GM19452 (cell line): ENCODE measurements around the gene FAM53B.

Experiments
- ATAC-seq: cut with Tn5 transposase; IDR thresholded peaks from one replicate; pipeline ENCODE4 v1.9.1; 2021; ENCODE audit not compliant: unreplicated experiment

Gene FAM53B

DNA sequence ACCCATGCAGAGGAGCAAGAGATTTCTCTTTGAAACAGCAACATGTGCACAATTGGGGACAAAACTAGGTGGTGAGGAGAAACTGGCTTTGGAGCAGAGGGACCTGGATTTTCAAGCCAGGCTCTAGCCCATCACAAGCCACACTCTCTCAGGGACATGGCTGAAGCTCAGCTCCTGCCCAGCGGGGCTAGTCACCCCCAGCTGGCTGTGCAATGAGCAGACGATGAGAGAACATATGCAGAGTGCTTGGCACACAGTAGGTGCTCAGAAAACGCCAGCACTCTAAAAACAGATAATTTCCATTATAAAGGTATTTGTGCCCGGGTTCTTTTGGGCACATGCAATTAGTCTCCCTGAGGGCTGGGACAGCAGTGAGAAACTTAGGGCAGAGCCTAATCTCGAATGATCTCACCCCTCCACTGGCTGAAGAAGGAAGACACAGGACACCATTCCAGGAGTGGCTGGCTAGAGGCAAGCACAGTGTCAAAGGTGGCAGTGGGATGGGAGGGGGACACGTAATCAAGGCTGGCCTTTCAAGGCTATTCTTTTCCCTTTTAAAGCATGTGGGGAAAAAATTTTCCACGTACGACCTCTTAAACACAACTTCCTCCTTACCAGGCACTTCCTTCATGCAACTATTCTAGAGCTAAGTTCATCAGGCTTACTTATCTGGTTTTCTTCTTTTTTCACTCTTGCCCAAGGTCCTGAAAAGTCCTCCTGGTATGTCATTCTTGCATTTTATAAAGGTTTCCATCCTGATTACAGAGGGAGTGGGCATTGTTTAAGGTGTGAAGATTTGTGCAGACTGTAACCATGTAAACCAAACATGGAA, 15.1 kb downstream of the FAM53B start:
- no peak for ATAC-seq

DNA sequence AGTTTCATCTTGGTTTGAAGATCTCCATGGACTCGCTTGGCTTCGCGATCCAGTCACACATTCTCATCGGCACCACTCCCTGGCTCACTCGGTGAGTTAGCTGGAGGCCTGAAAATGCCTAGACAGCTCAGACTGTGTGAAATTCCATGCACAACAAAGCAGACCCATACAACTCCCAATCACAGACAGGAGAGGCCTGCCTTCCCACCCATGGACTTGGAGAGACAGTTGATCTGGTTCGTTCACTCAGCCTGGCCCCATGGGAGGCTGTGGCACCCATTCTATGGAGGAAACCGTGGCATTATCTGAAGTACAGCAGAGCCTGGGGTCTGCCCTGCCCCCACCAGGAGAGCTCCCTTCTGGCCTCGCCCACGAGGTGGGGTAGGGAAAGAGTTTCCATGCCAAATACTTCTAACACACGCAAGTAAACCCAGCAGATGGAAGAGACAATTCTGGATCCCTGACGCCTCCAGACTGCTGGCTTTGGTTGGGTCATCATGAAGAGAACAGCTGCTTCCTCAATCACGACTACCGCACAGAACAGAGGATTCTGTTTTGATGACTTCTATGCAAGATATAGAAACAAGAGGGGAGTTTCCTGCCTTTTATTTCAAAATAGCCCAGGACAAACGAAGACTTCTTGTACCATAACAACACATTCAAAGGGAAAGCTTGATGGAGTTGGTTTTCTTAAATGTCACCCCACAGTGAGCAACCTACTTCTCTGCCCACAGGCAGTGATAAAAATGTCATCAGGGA, 15.9 kb downstream of the FAM53B start:
- no peak for ATAC-seq

DNA sequence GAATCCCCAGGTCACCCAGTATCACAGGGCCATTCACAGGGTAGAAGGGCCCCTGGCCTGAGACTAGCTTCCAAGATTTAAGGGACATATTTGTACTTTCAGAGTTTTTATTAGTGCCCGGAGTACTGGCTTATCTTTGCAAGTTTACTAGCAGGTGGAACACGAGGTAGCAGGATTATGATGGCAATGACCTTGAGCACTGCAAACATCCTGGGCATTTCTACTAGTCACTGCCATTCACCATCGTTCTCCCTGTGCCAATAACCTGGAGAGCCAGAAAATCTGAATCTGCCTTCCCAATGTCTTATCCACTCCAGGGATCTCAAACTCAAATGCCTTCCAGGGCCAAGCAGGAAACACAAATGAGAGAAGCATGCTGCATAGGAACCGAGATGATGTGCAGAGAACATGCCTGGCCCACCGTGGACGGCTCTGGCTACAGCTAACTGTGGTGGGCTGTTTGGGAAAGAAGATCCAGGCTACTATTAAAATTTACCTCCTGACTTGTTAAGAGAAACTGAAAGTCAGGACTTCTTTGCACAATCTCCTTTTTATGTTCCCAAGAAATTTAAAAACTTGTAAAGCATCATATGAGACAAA, 16.7 kb downstream of the FAM53B start:
- no peak for ATAC-seq

DNA sequence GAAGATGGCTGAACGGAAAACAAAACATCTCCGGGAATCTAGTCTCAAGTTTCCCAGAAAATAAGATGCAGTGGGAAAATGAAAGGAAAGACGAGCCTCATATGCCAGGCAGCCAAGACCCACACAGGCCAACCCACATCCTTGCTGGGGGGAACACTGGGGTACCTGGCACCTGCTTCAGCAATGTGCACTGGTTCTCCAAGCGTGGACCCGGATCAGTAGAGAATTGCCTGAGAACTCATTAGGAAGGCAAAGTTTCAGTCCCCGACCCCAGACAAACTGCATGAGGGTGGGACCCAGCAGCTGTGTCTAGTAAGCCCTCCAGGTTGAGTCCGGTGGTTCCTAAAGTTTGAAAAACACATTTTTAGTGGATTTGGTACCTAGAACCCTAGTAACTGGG, 18.4 kb downstream of the FAM53B start:
- no peak for ATAC-seq

DNA sequence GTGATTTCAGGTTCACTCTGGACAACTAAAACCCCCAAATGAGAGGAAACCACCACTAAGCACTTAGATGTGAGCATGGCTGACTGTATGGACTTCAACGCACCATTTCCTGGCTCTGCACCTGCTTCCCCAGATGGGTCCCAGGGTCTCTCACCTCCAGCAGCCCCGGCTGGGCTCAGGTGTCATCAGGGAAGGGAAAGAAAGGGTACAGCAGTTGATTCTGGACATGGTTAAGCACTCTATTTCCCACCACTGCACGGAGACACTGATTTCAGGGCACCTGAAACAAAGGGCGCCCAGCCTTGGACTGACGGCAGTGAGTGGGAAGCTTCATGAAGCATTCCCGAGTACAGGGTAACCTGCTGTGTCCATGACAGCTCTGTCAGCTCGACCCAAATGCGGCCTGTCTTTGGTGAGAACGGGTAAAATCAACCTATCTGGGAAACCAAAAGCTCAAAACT, 19.0 kb downstream of the FAM53B start:
- no peak for ATAC-seq

DNA sequence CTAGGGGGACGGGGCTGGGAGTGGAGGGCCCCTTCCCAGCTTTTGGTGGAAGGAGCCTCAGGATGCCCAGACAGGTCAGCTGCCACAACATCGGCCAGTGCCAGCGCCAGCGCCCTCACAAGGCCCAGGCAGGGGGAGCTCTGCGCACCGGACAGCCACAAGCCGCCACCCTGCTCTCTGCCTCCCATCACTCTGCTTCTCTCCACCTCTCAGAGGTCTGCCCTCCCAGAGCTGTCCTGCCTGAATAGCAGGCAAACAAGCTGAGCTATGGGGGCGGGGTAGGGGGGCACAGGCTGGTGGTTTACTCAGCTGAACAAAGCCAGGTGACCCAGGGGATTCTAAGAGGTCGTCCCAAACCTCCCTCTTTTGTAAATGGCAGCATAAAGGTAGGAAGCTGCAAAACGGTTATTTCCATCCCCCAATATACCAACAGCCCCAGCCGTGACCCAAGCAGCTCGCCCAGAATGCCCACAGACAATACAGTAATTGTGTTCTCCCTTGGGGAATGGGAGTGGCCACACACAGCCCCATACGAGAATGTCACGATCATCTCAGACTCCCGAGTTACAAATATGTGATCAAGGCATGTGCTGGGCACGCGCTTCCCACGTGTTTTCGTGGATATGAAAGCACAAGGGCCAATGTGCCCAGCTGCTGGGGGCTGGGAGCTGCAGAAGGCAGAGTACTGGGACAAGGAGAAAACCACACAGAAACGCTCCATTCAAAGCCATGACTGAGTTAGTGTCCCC, 19.7 kb downstream of the FAM53B start:
- no peak for ATAC-seq

DNA sequence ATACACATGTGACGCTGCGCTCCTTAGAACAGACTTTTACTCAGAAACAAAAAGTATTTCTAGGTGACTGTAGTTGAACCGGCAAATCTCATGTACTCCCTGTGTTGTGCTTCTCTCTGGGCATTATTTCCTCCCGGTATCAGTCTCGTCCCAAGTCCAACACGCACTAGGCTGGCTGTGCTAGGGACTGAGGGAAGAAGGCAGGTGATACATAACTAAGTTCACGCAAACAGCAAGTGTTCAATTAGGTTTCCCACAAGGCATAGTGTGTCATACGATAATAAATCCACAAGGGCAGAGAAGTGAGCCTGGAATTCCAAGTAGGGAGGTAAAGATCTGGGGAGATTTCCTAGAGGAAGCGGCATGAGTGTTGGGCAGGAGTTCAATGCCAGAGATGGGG, 20.4 kb downstream of the FAM53B start:
- ATAC-seq, result no peak

DNA sequence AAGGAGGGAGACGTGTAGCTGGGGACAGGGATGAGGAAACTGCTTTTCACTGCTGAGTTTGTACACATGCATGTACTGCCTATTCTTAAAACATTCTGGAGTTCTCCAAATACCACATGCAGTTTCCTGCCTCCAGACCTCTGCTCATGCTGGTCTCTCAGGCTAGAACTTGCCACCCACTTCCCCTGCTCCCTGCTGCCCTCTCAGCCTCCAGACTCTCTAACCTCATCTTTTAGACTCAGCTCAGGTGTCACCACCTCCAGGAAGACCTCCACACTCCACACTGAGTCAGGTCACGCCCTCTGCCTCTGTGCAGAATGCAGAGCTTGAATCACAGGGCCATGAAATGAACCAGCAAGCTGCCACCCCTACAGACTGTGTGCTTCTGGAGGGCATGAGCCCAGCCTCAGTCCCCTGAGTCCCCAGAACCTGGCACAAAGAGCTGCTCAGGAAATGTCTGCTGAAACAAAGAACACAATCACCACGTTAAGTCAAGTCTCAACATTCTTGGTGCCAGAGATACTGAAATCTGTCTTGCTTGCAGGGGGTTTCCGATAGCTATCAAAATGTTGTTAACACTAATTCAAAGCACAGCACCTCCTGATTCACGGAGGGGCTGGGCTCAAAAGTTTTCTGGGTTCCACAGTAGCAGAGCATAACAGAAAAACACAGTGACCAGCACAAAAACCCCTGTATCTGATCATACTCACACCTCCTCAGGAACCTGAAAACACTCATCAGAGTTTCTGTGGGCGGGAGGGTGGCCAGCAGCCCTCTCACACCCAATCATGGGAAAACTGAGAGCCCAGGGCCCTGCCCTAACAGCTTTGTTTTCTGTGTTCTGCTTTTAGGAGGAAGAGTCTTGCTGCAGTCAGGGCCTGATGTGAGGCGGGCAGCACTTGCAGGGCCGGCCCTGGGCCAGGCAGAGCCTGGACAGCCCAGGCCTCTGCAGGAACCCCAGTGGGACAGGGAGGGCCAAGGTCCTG, 21.1 kb downstream of the FAM53B start:
- ATAC-seq, result peak; percentile 59

DNA sequence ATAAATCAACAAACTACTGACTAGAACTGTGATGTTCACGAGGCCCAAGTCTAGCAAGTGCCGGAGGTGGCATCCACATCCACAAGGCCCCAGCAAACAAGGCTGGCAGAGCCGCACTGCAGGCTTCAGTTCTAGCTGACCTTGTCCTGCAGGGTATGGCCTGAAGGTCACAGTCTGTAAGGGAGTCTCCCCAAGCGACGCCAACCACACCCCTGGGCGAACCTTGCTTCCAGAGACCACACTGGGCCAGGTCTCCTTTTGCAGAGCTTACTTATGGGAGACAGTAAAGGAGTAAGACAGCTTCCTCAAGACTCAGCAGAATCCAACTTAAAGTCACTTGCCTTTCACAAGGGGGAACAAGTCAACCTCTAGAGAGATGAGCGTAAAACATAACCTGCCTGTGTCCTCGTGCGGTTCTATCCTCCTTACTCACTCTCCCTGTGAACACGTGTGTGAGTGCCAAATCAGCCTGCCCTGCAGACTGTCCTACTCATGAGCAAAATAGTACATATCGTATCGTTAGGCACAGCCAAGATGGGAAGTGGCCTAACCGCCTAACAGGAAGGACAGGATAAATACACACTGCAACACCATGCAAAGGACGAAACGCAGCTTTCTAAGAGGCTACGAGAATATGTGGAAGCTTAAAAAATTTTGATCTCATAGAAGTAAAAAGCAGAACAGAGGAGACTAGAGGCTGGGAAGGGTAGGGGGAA, 22.7 kb downstream of the FAM53B start:
- ATAC-seq, result no peak

DNA sequence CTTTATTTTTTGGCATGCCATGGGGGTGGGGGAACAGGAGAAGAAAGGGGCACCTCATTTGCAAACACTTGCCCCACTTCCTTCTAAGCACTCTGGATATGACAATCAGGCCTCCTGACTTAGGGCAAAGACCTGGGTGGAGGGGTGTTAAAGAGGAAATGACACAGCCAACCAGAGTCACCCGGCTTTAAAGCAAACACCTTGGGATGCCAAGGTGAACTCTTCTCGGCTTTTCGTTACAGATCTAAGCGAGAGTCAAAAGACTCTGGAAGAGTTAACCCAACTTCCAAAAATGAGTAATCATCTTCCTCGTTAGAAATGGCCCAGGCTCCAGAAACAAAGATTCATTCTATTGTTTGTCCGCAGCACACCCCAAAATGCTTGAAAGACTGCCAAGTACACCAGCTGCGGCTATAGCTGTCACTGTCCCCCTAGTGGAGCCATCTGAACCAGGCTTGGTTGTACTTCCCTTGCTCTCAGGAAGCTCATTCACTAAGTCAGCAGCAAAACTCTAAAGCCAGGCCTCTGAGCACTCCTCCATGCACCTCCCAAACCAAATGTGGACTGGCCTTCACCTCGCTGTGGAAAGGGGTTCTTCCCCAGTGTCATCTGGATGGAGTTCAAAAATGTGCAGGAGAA, 24.8 kb downstream of the FAM53B start:
- peak; percentile 44 for ATAC-seq

DNA sequence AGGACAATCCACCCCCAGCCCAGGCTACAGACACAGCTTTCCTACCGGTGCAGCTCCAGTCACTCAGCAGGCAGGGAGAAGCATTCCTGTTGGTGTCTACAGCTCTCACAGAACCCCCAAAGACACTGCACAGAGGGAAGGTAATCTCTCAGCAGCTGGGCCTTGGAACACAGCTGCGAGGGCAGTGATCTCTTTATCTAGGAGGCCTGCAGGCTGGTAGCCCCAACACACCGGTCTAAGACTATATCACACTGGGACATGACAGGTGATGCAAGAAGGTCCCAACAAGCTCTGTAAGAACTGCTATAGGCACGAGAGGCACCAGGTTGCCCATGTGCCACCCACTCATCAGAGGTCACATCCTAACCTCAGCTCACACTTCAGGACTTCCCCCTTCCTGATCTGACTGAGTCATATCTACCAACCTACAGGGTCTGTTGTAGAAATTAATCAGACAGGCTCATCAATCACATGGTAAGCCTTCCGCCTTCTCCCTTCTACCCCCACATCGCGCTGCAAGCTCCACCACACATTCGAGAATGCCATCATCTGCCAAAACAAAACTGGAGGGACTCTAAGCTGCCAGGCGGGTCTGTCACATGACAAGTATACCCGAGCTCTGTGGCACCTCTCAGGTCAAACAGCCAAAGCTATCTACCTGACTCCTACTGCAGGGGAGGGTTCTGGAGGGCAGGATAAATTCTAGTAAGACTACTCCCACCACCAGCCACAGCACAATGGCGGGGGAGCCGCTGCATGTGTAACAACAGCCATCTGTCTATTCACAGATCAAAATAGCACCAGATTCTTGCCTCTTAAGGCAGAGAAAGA, 26.1 kb downstream of the FAM53B start:
- ATAC-seq, result peak; percentile 54

DNA sequence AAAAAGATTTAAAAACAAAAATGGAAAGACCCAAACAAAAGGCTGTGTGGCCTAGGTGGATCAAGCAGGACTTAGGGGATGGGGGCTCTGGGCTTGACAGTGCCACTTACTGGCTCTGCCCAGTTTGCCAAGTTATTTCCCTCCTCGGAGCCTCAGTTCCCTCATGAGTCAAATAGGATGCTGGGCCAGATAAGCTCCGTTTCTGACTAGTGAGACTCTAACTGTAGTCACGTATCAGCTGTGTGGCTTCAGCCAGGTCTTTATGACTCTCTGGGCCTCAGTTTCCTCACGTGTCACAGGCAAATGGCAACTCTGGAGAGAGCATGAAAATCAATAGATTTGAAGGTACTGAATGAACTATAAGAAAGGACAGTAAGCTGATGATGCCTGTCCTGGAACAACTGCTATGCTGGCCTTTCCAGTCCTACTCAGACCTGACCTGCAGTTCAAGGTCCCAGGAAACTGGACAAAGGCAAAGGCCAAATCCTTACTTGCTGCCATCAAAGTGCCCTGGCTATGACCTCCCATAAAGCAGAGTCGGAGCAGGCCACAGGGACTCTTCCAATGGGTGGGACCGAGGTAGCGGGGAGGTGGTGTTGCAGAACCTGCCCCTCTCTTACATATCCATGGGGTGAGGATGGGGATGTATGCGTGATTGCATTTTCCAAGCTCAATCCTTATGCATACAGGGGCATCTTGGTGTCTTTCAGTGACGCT, 27.0 kb downstream of the FAM53B start:
- ATAC-seq, result no peak

DNA sequence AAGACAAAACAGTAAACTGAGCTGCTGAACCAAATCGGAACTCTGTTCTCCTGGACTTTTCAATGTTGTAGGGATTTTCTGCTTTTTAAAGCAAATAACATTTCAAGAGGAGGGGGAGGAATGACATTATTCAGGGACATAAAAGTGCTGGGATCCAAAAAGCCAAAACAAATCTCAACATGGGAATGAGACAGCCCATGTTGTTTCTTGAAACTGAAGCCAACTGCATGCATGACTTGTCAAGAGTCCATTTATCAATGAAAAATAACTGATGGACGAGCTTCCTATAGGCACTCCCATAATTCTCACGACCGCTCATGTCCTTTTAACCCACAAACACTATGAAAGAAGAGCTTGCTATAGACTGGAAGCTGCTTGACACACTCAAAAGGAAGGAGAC, 27.8 kb downstream of the FAM53B start:
- no peak for ATAC-seq

DNA sequence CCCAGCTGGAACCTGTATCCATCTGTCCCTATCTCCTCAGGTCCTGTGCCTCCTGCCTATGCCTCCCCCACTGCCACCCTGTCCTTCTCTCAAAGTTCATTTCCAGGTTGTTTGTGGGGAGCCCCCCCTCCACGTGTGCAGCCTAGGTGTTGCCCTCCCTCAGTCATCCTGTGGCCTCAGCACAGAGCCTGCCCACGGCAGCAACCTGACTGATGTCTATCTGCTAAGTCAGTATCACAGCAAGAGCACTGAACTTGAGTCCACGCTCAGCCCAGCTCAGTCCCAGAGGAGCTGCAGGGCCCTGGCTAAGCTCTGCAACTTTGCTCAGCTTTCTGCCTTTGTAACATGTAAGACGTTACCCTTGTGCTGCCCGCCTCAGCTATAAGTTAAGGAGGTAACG, 28.7 kb downstream of the FAM53B start:
- ATAC-seq, result no peak

DNA sequence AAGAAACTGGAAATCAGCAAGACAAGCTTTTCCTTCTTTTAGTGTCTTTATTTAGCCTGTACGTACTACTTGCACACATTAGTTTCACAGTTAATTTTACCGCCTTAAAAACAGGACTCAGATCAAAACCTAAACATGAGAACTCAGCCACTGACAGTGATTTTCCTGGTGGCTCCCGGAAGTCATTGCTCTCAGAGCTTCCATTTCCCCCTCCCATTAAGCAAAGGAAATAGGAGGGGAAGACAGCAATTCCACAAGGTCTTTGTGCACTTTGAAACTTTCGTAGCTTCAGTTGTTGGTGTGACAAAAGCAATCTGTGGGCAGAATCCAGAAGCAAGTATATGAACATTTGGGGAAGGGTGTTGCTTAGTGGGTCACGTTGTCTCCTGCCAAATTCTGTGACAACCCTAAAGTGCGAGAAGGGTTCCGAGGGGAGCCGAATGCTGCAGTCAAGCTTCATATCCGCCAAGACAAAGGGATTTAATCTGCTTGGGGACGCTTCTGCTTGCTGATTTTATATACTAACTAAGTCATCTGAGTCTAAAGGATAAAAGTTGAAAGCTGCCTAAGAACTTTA, 30.4 kb downstream of the FAM53B start:
- no peak for ATAC-seq

DNA sequence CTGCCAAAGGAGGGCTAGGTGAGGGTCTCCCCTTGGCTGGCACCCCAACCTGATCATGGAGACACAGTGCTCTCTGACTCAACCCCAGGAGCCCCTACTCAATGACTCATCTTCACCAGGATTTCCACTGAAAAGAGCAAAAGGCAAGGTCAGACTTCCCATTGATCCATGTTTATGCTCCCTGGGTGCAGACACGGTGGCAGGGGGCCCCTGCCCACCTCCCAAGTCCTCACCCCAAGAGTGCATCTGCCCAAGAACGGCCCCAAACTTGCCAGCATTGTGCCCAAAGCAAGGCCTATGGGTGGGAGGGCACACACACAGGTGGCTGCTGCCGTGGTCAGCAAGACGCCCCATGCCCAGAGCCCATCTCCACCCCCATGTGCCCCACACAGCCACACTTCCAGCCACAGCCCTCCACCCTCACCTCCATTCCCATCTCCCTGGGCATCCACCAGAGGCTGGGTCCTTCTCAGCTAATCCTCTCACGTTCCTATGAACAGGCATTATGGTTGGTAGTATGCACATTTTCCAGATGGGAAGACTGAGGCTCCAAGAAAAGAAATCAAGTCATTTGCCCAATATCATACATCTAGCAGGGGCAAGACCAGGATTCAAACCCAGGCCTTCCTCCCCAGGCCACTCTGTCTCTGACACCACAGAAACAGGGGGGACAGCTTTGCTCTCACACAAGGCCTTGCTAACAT, 31.3 kb downstream of the FAM53B start:
- no peak for ATAC-seq
